Stomach (tissue), 9 donors: ENCODE measurements around the gene ANGPTL7. TPM values are rescaled to one million over a fixed set of nuclear protein-coding genes. Genes with fewer than 3 reads are reported as not detected.

Experiments
- DNase-seq, 2 donors: peaks; one replicate each; pipeline versions ENCODE4 v3.0.0 to v3.0.0-alpha.2; 2013 to 2019
- H3K27ac ChIP-seq, 5 donors: fragments of 200-600 bp in 4 of 5; sonication (generic) in 4 of 5; one replicate each; pipeline ENCODE4 v1.5.1; 2013 to 2019; ENCODE audit warnings: mild to moderate bottlenecking in 1 of 5, moderate library complexity in 1 of 5
- H3K27me3 ChIP-seq, 3 donors: fragments of 200-600 bp; sonication (generic); one replicate each; pipeline ENCODE4 v1.5.1; 2017 to 2019; ENCODE audit warnings: mixed run types in 1 of 3
- H3K36me3 ChIP-seq, 4 donors: fragments of 200-600 bp; sonication (generic); 1 replicate in 3 of 4; 2 replicates in 1 of 4; pipeline ENCODE4 v1.5.1; 2016 to 2019
- H3K4me1 ChIP-seq, 4 donors: fragments of 200-600 bp; sonication (generic); one replicate each; pipeline ENCODE4 v1.5.1; 2016 to 2019
- H3K4me3 ChIP-seq, 4 donors: fragments of 200-600 bp; sonication (generic) in 3 of 4; one replicate each; pipeline ENCODE4 v1.5.1; 2016 to 2019; ENCODE audit warnings: mild to moderate bottlenecking in 1 of 4
- H3K9me3 ChIP-seq, 4 donors: fragments of 200-600 bp; sonication (generic); one replicate each; pipeline ENCODE4 v1.5.1; 2016 to 2019
- CTCF ChIP-seq, 7 experiments: fragments of 450-650 bp in 4 of 7; fragments of 200-600 bp in 3 of 7; sonication (generic) in 3 of 7; IDR thresholded peaks; one replicate each; pipeline ENCODE4 v1.5.1; 2016 to 2019; ENCODE audit warnings: antibody characterized with exemption in 7 of 7, control low read depth in 2 of 7, mild to moderate bottlenecking in 1 of 7
- EP300 ChIP-seq: sonication (generic); formaldehyde crosslinking; IDR thresholded peaks from one replicate; pipeline ENCODE4 v1.6.1; 2017; ENCODE audit warnings: antibody characterized with exemption
- POLR2A ChIP-seq, 4 donors: fragments of 450-650 bp; IDR thresholded peaks; one replicate each; pipeline ENCODE4 v1.6.1; 2016; ENCODE audit warnings: antibody characterized with exemption in 4 of 4, control low read depth in 2 of 4, mild to moderate bottlenecking in 1 of 4, moderate library complexity in 1 of 4
- POLR2AphosphoS5 ChIP-seq, 3 donors: sonication (generic); formaldehyde crosslinking; IDR thresholded peaks; one replicate each; pipeline ENCODE4 v1.6.1; 2016; ENCODE audit warnings: antibody characterized with exemption in 3 of 3
- WGBS, 5 donors: extraction: QIAGEN DNeasy Blood & Tissue Kit in 3 of 5; methylation state at CpG; one replicate each; pipeline versions ENCODE4 v1.1.5 to v1.1.7; 2013 to 2018; 5-methylcytosine and 5-hydroxymethylcytosine counted together
- intact Hi-C: fragments of 100-400 bp; cut with DNase I; formaldehyde crosslinking; loops from one replicate; pipeline ENCODE4 v1.15.1; 2023; ENCODE audit warnings: low total_unique reads
- polyA plus RNA-seq, 3 donors: library from polyadenylated mRNA; stranded (reverse); fragments of 200-250 nt; gene quantifications; one replicate each; pipeline ENCODE4 v1.2.3, GENCODE V29; 2013
- total RNA-seq, 5 donors: library from RNA; depleted of rRNA; stranded (reverse); fragments of >200 nt; gene quantifications; one replicate each; pipeline versions ENCODE4 v1.1.0 to v1.2.3, GENCODE V29; 2014 to 2016
- donor health status: healthy with polysubstance abuse.
- donor health status: Bipolar disorder and iron deficiency.
- donor health status: healthy.

The ANGPTL7 gene
- total and polyA plus RNA-seq, 8 donors, result 0.55 to 2.6 (median 1.6) TPM; not detected in 5

GRCh38 chr1:11151114-11151513 is 38.0 kb upstream of the ANGPTL7 start:
- WGBS, 5 donors, result 70 to 84% (median 75%) methylated on average over 5 of the region's 5 CpGs
- TF ChIP-seq POLR2A (IDR thresholded peaks at IDR 0.05) (no peak), CTCF (IDR thresholded peaks at IDR 0.05) (no peak), EP300 (no peak), POLR2AphosphoS5 (IDR thresholded peaks at IDR 0.05) (no peak)
- Histone ChIP-seq H3K27ac (no peak overlapping the region), H3K36me3 (peaks cover 44 to 94% (median 90%) of the 10 kb centered on the region in 4 donors), H3K9me3 (no peaks in the 10 kb centered on the region), H3K4me1 (peaks cover 0 to 16% (median 4%) of the 10 kb centered on the region in 4 donors), H3K27me3 (no peaks in the 10 kb centered on the region), H3K4me3 (no peak overlapping the region)
- intact Hi-C loops, result no loop called here
- DNase-seq, result no peak

- Histone ChIP-seq H3K36me3 (peaks cover 43 to 94% (median 90%) of the 10 kb centered on the region in 4 donors), H3K4me3 (no peak overlapping the region), H3K27ac (no peak overlapping the region), H3K4me1 (peaks cover 0 to 17% (median 8%) of the 10 kb centered on the region in 4 donors), H3K27me3 (no peaks in the 10 kb centered on the region), H3K9me3 (no peaks in the 10 kb centered on the region)
- TF ChIP-seq EP300 (no peak), POLR2A (IDR thresholded peaks at IDR 0.05) (no peak), POLR2AphosphoS5 (IDR thresholded peaks at IDR 0.05) (no peak), CTCF (IDR thresholded peaks at IDR 0.05) (no peak)
- intact Hi-C loops, result no loop called here
- 63 to 82% (median 76%) methylated on average over 9 of the region's 9 CpGs for WGBS, 5 donors
- peak in 1 of 2 donors; percentile 31 for DNase-seq
These were observed 37.1 kb upstream of the ANGPTL7 start for GRCh38 chr1:11151826-11152612.

- TF ChIP-seq POLR2A (IDR thresholded peaks at IDR 0.05) (no peak), POLR2AphosphoS5 (IDR thresholded peaks at IDR 0.05) (no peak), EP300 (no peak), CTCF (IDR thresholded peaks at IDR 0.05) (no peak)
- H3K9me3 ChIP-seq, result no peaks in the 10 kb centered on the region
- no peaks in the 10 kb centered on the region for H3K27me3 ChIP-seq
- H3K27ac ChIP-seq, result no peak overlapping the region
- DNase-seq, result no peak
- H3K4me3 ChIP-seq, result no peak overlapping the region
- intact Hi-C loops, result no loop called here
- peaks cover 0 to 24% (median 12%) of the 10 kb centered on the region in 4 donors for H3K4me1 ChIP-seq
- H3K36me3 ChIP-seq, result peaks cover 36 to 94% (median 89%) of the 10 kb centered on the region in 4 donors
- WGBS, 5 donors, result 89 to 97% (median 94%) methylated on average over 9 of the region's 9 CpGs
These were observed 36.4 kb upstream of the ANGPTL7 start for GRCh38 chr1:11152755-11153154.

GRCh38 chr1:11153184-11153583 is 36.0 kb upstream of the ANGPTL7 start:
- no peak overlapping the region for H3K27ac ChIP-seq
- H3K4me3 ChIP-seq, result no peak overlapping the region
- intact Hi-C loops, result no loop called here
- DNase-seq, result no peak
- peaks cover 0 to 28% (median 14%) of the 10 kb centered on the region in 4 donors for H3K4me1 ChIP-seq
- TF ChIP-seq POLR2AphosphoS5 (IDR thresholded peaks at IDR 0.05) (no peak), POLR2A (IDR thresholded peaks at IDR 0.05) (no peak), EP300 (no peak), CTCF (IDR thresholded peaks at IDR 0.05) (no peak)
- H3K36me3 ChIP-seq, result peaks cover 31 to 93% (median 85%) of the 10 kb centered on the region in 4 donors
- no peaks in the 10 kb centered on the region for H3K9me3 ChIP-seq
- no peaks in the 10 kb centered on the region for H3K27me3 ChIP-seq
- 67 to 81% (median 75%) methylated on average over 3 of the region's 3 CpGs for WGBS, 5 donors
